Right lobe of liver (tissue), 6 donors: ENCODE results near the gene FRZB. TPM values are rescaled to one million over a fixed set of nuclear protein-coding genes. Genes with fewer than 3 reads are reported as not detected.

ENCODE experiments used
- ATAC-seq, 4 donors: fragments of 200-7000 bp; cut with Tn5 transposase; one replicate each; pipeline ENCODE4 v1.9.1; 2020; ENCODE audit warnings: mild to moderate bottlenecking in 4 of 4, moderate library complexity in 4 of 4
- DNase-seq, 3 donors: peaks; one replicate each; pipeline ENCODE4 v3.0.0-alpha.2; 2020
- H3K27ac ChIP-seq, 3 donors: fragments of 200-600 bp; one replicate each; pipeline ENCODE4 v1.8.0; 2022
- H3K27me3 ChIP-seq, 2 donors: fragments of 200-600 bp; one replicate each; pipeline ENCODE4 v1.8.0; 2022
- H3K36me3 ChIP-seq, 4 donors: fragments of 200-600 bp; sonication (generic) in 1 of 4; one replicate each; pipeline versions ENCODE4 v1.5.1 to v1.8.0; 2017 to 2022; ENCODE audit warnings: control low read depth in 1 of 4
- H3K4me1 ChIP-seq, 4 donors: fragments of 200-600 bp; sonication (generic) in 1 of 4; one replicate each; pipeline versions ENCODE4 v1.5.1 to v1.8.0; 2017 to 2022; ENCODE audit warnings: control low read depth in 1 of 4
- H3K4me3 ChIP-seq, 3 donors: fragments of 200-600 bp; one replicate each; pipeline ENCODE4 v1.8.0; 2022
- H3K9me3 ChIP-seq, 4 donors: fragments of 200-600 bp; sonication (generic) in 1 of 4; one replicate each; pipeline versions ENCODE4 v1.5.1 to v1.8.0; 2017 to 2022; ENCODE audit warnings: control low read depth in 1 of 4
- CTCF ChIP-seq, 4 donors: fragments of 200-600 bp in 3 of 4; fragments of 450-650 bp in 1 of 4; IDR thresholded peaks; one replicate each; pipeline versions ENCODE4 v1.5.1 to v1.8.0; 2016 to 2022; ENCODE audit warnings: antibody characterized with exemption in 4 of 4, mild to moderate bottlenecking in 2 of 4
- POLR2A ChIP-seq: fragments of 450-650 bp; IDR thresholded peaks from one replicate; pipeline ENCODE4 v1.6.1; 2017; ENCODE audit warnings: antibody characterized with exemption, mild to moderate bottlenecking
- WGBS: methylation state at CpG from one replicate; pipeline ENCODE4 v1.1.6; 2018; ENCODE audit warnings: low coverage, low lambda C conversion rate; ENCODE audit not compliant: insufficient coverage; ENCODE audit errors: missing lambda C conversion rate; 5-methylcytosine and 5-hydroxymethylcytosine counted together
- intact Hi-C, 2 donors: fragments of 100-400 bp; cut with DNase I; formaldehyde crosslinking; loops; one replicate each; pipeline versions ENCODE4 v1.11.2 to v1.14.1; 2022
- total RNA-seq, 6 experiments: library from RNA; depleted of rRNA in 2 of 6; stranded (reverse); fragments of >200 nt in 2 of 6; fragmentation: NEBNext Ultra II Directional in 3 of 6; extraction: Animal tissue kit (Norgen Biotek cat#: 25700) in 3 of 6; gene quantifications; one replicate each; pipeline versions ENCODE4 v1.1.0 to v1.2.4, GENCODE V29; 2016 to 2023
- donor health status: DM: no; HTN: yes; CAD: no.
- donor health status: DM: no; HTN: no; CAD: no.
- donor health status: DM: no; HTN: no; CAD: no.
- donor health status: DM: no; HTN: yes; CAD: no.
- donor health status: DM: no; HTN: yes; CAD: no.

The FRZB gene
- total RNA-seq, 6 experiments from 2014 or later, result 0.14 to 0.93 (median 0.59) TPM

- intact Hi-C loops, result no loop called here
- Histone ChIP-seq H3K9me3 (no peaks in the 10 kb centered on the region), H3K27ac (no peak overlapping the region), H3K4me3 (no peak overlapping the region), H3K36me3 (no peaks in the 10 kb centered on the region), H3K27me3 (no peaks in the 10 kb centered on the region), H3K4me1 (no peaks in the 10 kb centered on the region)
- TF ChIP-seq CTCF (IDR thresholded peaks at IDR 0.05), result no peak
- no peak for TF ChIP-seq POLR2A
- no peak for DNase-seq
- WGBS, result 89% methylated on average over 3 of the region's 3 CpGs
- no peak for ATAC-seq
Observed at GRCh38 chr2:182836451-182836850, 30.0 kb downstream of the FRZB start.

GRCh38 chr2:182834293-182834692, 32.1 kb downstream of the FRZB start:
- H3K4me3 ChIP-seq, result no peak overlapping the region
- no peaks in the 10 kb centered on the region for H3K4me1 ChIP-seq
- intact Hi-C loops, result no loop called here
- ATAC-seq (no peak), DNase-seq (no peak)
- no peaks in the 10 kb centered on the region for H3K9me3 ChIP-seq
- H3K27ac ChIP-seq, result no peak overlapping the region
- no peak for TF ChIP-seq POLR2A
- no peaks in the 10 kb centered on the region for H3K36me3 ChIP-seq
- no peaks in the 10 kb centered on the region for H3K27me3 ChIP-seq
- 56% methylated on average over 1 of the region's 1 CpG for WGBS

GRCh38 chr2:182833084-182833854, 33.2 kb downstream of the FRZB start:
- no peak for ATAC-seq

GRCh38 chr2:182831921-182832320, 34.5 kb downstream of the FRZB start:
- Histone ChIP-seq H3K27ac (no peak overlapping the region), H3K9me3 (no peaks in the 10 kb centered on the region), H3K4me3 (no peak overlapping the region), H3K27me3 (no peaks in the 10 kb centered on the region), H3K4me1 (no peaks in the 10 kb centered on the region), H3K36me3 (no peaks in the 10 kb centered on the region)
- no peak for ATAC-seq
- TF ChIP-seq POLR2A (no peak), CTCF (IDR thresholded peaks at IDR 0.05) (no peak)
- intact Hi-C loops, result no loop called here
- DNase-seq, result no peak
- WGBS, result 54% methylated on average over 3 of the region's 3 CpGs

More at GRCh38 chr2:182833084-182833854, 33.2 kb downstream of the FRZB start:
- no peak overlapping the region for H3K27ac ChIP-seq
- intact Hi-C loops, result no loop called here
- TF ChIP-seq POLR2A, result no peak
- TF ChIP-seq CTCF (IDR thresholded peaks at IDR 0.05), result no peak
- no peaks in the 10 kb centered on the region for H3K4me1 ChIP-seq
- H3K36me3 ChIP-seq, result no peaks in the 10 kb centered on the region
- H3K4me3 ChIP-seq, result no peak overlapping the region
- no peaks in the 10 kb centered on the region for H3K27me3 ChIP-seq
- no peak for DNase-seq
- 64% methylated on average over 7 of the region's 9 CpGs for WGBS
- H3K9me3 ChIP-seq, result no peaks in the 10 kb centered on the region

GRCh38 chr2:182831101-182831500, 35.3 kb downstream of the FRZB start:
- Histone ChIP-seq H3K36me3 (no peaks in the 10 kb centered on the region), H3K27ac (no peak overlapping the region), H3K4me3 (no peak overlapping the region), H3K9me3 (no peaks in the 10 kb centered on the region), H3K4me1 (no peaks in the 10 kb centered on the region), H3K27me3 (no peaks in the 10 kb centered on the region)
- no peak for TF ChIP-seq CTCF (IDR thresholded peaks at IDR 0.05)
- TF ChIP-seq POLR2A, result no peak
- DNase-seq, result no peak
- intact Hi-C loops, result no loop called here
- ATAC-seq, result no peak
